GM12891 (cell line): ENCODE results near the gene F3.

Source experiments
- DNase-seq: peaks from one replicate; pipeline ENCODE4 v3.0.0; 2011; ENCODE audit warnings: low spot score; ENCODE audit not compliant: insufficient read length
- FAIRE-seq: peaks from 2 replicates; lab custom pipeline; 2011; peaks lifted over from hg19 to GRCh38; lab: Jason Lieb, UNC
- PAX5 ChIP-seq: IDR thresholded peaks from 2 replicates; pipeline ENCODE4 v1.6.1; 2011; ENCODE audit warnings: low read length, moderate library complexity, mild to moderate bottlenecking; ENCODE audit not compliant: insufficient read depth, severe bottlenecking
- POLR2A ChIP-seq: IDR thresholded peaks from 2 replicates; pipeline ENCODE4 v1.6.1; 2011; ENCODE audit warnings: low read depth, low read length, control low read depth
- POLR2AphosphoS5 ChIP-seq: IDR thresholded peaks from 2 replicates; pipeline ENCODE4 v1.6.1; 2011; ENCODE audit warnings: low read depth, low read length, control low read depth
- POU2F2 ChIP-seq: IDR thresholded peaks from 2 replicates; pipeline ENCODE4 v1.6.1; 2011; ENCODE audit warnings: low read depth, mild to moderate bottlenecking, control low read depth, low read length, moderate library complexity
- SPI1 ChIP-seq: IDR thresholded peaks from 2 replicates; pipeline ENCODE4 v1.6.1; 2011; ENCODE audit warnings: low read depth, low read length, control low read depth
- TAF1 ChIP-seq: IDR thresholded peaks from 2 replicates; pipeline ENCODE4 v1.6.1; 2011; ENCODE audit warnings: low read depth, low read length, control low read depth

F3 gene

GRCh38 chr1:94565901-94566300, 24.3 kb upstream of the F3 start:
- TF ChIP-seq POLR2AphosphoS5 = no peak
- TF ChIP-seq SPI1 = no peak
- no peak for TF ChIP-seq POU2F2
- no peak for TF ChIP-seq TAF1
- FAIRE-seq (no peak), DNase-seq (no peak)

- TF ChIP-seq POU2F2 (no peak), TAF1 (no peak), POLR2A (no peak), POLR2AphosphoS5 (no peak), PAX5 (no peak), SPI1 (no peak)
- FAIRE-seq = no peak
- DNase-seq = no peak
Measured at GRCh38 chr1:94562519-94563260, 21.1 kb upstream of the F3 start.

DNA sequence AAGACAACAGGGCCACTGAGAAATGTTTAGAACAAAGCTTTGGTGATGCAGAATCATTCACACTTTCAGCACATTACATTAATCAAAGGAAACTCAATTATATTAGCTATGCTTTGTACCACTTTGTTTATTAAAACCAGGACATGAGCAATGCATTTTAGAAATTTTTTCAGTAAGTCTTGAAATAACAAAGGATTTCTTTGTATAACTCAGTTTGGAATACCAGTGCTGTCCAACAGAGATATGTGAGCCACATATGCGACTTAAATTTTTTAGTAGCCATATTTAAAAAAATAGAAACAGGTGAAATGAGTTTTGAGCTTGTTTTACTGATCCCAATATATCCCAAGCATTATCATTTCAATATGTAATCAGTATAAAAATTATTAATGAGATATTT, 18.8 kb upstream of the F3 start:
- TF ChIP-seq SPI1 (no peak), TAF1 (no peak), PAX5 (no peak), POLR2A (no peak), POLR2AphosphoS5 (no peak), POU2F2 (no peak)
- DNase-seq = no peak
- no peak for FAIRE-seq

DNA sequence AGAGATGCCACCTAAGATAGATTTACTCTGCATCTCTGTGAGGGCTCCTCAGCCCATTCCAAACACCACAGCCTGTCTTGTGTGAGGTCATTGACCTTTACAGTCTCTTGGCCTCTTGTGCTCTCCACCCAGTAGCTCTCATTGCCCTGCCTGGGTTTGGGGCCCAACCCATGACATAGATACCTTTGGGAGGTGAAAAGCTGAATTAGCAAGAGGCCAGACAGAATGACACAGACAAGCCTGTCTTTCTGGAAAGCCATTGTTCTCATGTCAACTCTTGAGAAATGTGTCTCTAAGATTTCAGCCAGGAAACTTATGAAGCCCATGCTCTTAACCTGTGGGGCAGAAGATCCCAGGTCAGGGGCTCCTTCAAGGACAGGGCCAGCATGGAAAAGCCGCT, 18.4 kb upstream of the F3 start:
- DNase-seq = no peak
- FAIRE-seq = no peak
- TF ChIP-seq PAX5 (no peak), POU2F2 (no peak), POLR2AphosphoS5 (no peak), SPI1 (no peak), TAF1 (no peak), POLR2A (no peak)

GRCh38 chr1:94555091-94555490, 13.5 kb upstream of the F3 start:
- FAIRE-seq (no peak), DNase-seq (no peak)
- TF ChIP-seq SPI1 (no peak), POLR2A (no peak), TAF1 (no peak), PAX5 (no peak), POU2F2 (no peak), POLR2AphosphoS5 (no peak)

- TF ChIP-seq POLR2AphosphoS5 (no peak), PAX5 (no peak), POU2F2 (no peak), TAF1 (no peak)
- DNase-seq (no peak), FAIRE-seq (no peak)
Measured at GRCh38 chr1:94554580-94554979, 13.0 kb upstream of the F3 start.

DNA sequence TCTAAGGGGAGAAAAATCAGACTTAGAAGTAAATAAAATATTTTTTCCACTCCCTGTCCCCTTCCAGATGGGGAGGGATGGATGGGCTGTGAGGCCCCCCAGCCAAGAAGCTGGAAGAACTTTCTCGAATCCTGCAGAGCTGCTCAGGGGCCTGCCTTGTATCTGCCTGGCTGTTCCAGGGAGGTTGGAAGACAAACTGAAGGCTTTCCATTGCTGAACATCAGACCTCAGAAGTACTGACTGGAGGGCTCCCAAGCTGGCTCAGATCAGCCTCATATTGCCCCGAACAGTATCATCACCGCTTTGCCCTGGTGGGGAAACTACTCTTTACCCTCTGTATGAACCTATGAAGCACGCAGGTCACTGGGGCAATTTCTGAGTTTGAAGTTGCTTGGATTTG, 12.4 kb upstream of the F3 start:
- no peak for TF ChIP-seq TAF1
- TF ChIP-seq POU2F2 = no peak
- no peak for TF ChIP-seq SPI1
- TF ChIP-seq PAX5 = no peak
- TF ChIP-seq POLR2AphosphoS5 = no peak
- no peak for TF ChIP-seq POLR2A
- FAIRE-seq = no peak

DNA sequence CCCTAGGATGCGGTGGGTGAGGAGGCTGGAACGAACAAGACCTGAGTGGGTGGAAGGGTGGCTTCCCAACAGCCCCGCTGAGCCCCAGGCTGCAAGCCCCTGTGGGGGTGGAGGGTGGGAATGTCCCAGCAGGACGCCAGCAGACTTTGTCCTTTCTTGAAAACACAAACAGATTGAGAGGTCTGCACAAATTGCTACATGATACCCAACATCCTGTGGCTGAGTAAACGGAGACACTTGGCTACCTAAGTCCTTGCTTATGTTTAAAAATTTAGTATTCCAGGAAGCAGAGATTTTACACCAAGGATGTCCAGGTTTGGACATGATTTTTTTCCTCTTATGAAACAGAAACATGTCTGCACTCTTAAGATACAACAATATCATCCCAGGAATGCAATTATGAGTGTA, 11.8 kb upstream of the F3 start:
- FAIRE-seq (no peak), DNase-seq (no peak)
- no peak for TF ChIP-seq POLR2AphosphoS5
- TF ChIP-seq POLR2A = no peak
- TF ChIP-seq TAF1 = no peak
- no peak for TF ChIP-seq SPI1
- no peak for TF ChIP-seq PAX5

More for the DNA sequence above, 12.4 kb upstream of the F3 start:
- DNase-seq = no peak

DNA sequence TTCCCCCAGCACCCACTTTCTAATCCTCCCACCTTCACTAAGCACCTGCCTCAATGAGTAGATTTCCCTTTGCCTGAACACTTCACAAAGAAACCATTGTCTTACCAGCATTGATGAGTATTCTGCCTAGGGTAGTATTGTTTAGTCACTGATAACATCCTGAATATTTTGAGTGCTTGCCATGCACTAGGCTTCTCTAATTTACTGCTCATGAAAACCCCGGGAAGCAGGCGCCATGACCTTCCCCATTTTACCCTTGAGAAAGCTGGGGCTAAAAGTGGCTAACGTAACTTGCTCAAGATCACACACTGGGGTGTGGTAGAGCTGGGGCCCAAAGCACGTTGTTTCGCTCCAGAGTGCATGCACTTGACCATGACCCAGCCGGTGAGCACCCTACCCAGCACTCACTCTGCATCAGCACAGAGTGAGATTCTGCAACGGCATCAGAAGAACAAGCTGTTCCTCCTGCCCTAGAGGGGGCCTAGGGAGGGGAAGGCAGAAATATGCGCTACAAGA, 10.6 kb upstream of the F3 start:
- FAIRE-seq = no peak
- no peak for TF ChIP-seq POLR2AphosphoS5
- no peak for TF ChIP-seq PAX5
- TF ChIP-seq TAF1 = no peak
- TF ChIP-seq POU2F2 = no peak
- no peak for TF ChIP-seq SPI1
- TF ChIP-seq POLR2A = no peak

GRCh38 chr1:94551449-94551848, 9.9 kb upstream of the F3 start:
- FAIRE-seq (no peak), DNase-seq (no peak)
- TF ChIP-seq POLR2AphosphoS5 (no peak), POU2F2 (no peak), TAF1 (no peak), SPI1 (no peak), PAX5 (no peak), POLR2A (no peak)

More for the DNA sequence above, 10.6 kb upstream of the F3 start:
- DNase-seq = no peak
